GM18909 (cell line): ENCODE results near the gene PTPN9.
A peak's percentile ranks its signal among the peaks of the same experiment; 100 is the strongest.
"Not testable (repeated sequence)": the region's sequence is repeated elsewhere in the genome, so short reads cannot be mapped to it uniquely, and the experiment has no call there.

ENCODE experiments used
- ATAC-seq: cut with Tn5 transposase; IDR thresholded peaks from one replicate; pipeline ENCODE4 v1.9.1; 2021; ENCODE audit warnings: mild to moderate bottlenecking; ENCODE audit not compliant: unreplicated experiment, poor library complexity

The PTPN9 gene

GRCh38 chr15:75578948-75579920 is at the start of gene PTPN9:
TSS of gene PTPN9 (minus strand) at chr15:75579315. CDS start at chr15:75578776, 539 bp downstream.
- ATAC-seq, result peak; percentile 68

GRCh38 chr15:75625542-75626347 is 46.6 kb upstream of the PTPN9 start, which contains the start of gene SNUPN:
TSS of gene SNUPN (minus strand) at chr15:75625725. CDS start at chr15:75621051, 4,674 bp downstream.
- ATAC-seq, result peak; percentile 83

GRCh38 chr15:75622505-75622904 is 43.4 kb upstream of the PTPN9 start:
- no peak for ATAC-seq

GRCh38 chr15:75620841-75621391 is 41.8 kb upstream of the PTPN9 start:
- no peak for ATAC-seq

- no peak for ATAC-seq
Measured at GRCh38 chr15:75620058-75620820, 41.1 kb upstream of the PTPN9 start.

GRCh38 chr15:75616766-75617165 is 37.7 kb upstream of the PTPN9 start:
- no peak for ATAC-seq

- no peak for ATAC-seq
Measured at GRCh38 chr15:75606711-75607699, 27.9 kb upstream of the PTPN9 start.

- no peak for ATAC-seq
Measured at GRCh38 chr15:75606026-75606425, 26.9 kb upstream of the PTPN9 start.

GRCh38 chr15:75599401-75599800 is 20.3 kb upstream of the PTPN9 start:
- ATAC-seq, result no peak

GRCh38 chr15:75598361-75598760 is 19.2 kb upstream of the PTPN9 start:
- ATAC-seq, result no peak

GRCh38 chr15:75597667-75598341 is 18.7 kb upstream of the PTPN9 start:
- no peak for ATAC-seq

- ATAC-seq, result no peak
Measured at GRCh38 chr15:75596703-75597345, 17.7 kb upstream of the PTPN9 start.

- no peak for ATAC-seq
Measured at GRCh38 chr15:75594276-75594675, 15.2 kb upstream of the PTPN9 start.

GRCh38 chr15:75591655-75592364 is 12.7 kb upstream of the PTPN9 start:
- no peak for ATAC-seq

- ATAC-seq, result no peak
Measured at GRCh38 chr15:75590239-75590638, 11.1 kb upstream of the PTPN9 start.

GRCh38 chr15:75589071-75589470 is 10.0 kb upstream of the PTPN9 start:
- no peak for ATAC-seq

GRCh38 chr15:75586422-75586821 is 7.3 kb upstream of the PTPN9 start:
- not testable (repeated sequence) for ATAC-seq
